ENCODE data around the gene BOLL.
"Not testable (repeated sequence)": the region's sequence is repeated elsewhere in the genome, so short reads cannot be mapped to it uniquely, and the experiment has no call there.

Gene BOLL

DNA sequence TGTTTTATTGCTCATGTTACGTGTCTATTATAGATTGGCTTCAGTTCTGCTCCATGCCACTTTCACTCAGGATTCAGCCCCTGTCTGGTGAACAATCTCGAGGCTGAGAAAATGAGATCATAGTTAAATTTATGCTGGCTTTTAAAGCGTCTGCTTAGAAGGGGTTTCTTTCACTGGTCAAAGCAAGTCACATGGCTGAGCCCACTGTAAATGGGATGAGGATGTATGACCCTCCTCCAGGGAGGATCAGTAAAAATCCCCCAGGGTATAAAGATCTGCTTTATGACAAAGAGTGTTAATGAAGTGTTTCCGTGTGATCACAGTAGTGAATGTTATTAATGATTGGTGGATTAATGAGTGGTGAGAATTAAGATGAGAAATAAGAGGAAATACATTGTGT, 13.1 kb upstream of the BOLL start:
- DNase-seq (ENCODE audit: low read depth in 2 of 2), result no peak

DNA sequence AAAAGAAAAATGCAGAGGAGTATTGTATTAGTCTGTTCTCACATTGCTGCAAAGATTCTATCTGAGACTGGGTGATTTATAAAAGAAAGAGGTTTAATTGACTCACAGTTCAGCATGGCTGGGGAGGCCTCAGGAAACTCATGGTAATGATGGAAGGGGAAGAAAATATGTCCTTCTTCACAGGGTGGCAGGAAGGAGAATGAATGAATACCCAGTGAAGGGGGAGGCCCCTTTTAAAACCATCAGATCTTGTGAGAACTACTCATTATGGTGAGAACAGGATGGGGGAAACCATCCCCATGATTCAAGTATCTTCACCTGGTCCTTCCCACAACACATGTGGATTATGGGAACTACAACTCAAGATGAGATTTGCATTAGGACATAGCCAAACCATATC, 10.2 kb upstream of the BOLL start:
- DNase-seq (ENCODE audit: low read depth in 2 of 2), result no peak

DNA sequence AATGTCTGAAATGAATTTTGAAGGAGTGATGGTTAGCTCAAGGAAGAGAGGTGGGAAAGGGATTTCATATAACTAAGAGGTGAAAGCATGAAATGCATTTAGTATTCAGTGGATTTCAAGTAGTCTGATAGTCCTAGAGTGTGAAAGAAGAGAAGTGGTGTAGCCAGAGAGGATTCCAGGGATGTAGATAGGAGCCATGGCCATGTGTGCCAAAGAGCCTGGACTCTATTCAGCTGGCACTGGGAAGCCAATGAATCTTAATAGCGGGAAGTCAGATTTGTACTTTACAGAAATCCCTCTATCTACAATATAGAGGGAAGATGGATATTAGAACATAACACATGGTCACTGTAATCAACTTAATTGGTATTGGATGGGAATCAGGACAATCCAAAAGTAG, 8.3 kb upstream of the BOLL start:
- DNase-seq (ENCODE audit: low read depth in 2 of 2), result no peak

DNA sequence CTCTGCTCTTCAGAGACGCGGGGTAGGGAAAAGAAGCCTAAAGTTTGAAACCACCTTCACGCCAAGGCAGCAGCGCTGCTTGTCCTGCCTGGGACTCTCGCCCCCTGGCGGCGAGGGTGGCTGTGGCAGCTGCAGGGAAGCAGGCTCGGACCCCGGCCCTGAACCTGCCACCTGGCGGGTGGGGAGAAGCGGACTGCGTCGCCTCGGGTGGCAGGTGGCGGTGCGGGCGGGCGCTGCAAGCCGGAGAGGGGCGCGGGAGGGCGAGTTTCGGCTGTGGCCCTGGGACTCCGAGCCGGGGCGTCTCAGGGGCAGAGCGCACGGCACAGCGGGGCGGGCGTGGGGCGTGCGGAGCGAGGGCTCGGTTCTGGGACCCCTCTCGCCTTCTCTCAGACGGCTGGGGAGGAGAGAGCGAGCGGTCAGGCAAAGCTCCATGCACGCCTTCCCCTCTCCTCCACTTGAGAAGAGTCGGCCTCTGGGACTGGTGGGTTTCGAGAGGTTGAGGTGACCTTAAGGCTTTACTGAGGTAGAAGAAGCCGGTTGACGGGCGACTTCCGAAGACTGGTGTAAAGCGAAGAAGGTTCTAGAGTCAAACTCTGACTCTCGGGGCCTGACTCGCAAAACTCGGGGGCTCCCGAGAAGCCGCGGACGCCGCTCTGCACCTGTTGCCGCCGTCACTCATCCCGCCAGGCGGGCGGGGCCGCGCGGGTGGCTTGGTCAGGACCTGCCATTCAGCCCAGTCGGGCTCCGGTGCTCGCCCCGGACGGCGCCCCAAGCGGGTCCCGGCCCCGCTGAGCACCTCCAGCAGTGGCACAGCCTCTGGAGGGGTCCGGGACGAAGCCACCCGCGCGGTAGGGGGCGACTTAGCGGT, 1.1 kb upstream of the BOLL start:
- peak; percentile 59 to 63 for DNase-seq (ENCODE audit: low read depth in 2 of 2)

DNA sequence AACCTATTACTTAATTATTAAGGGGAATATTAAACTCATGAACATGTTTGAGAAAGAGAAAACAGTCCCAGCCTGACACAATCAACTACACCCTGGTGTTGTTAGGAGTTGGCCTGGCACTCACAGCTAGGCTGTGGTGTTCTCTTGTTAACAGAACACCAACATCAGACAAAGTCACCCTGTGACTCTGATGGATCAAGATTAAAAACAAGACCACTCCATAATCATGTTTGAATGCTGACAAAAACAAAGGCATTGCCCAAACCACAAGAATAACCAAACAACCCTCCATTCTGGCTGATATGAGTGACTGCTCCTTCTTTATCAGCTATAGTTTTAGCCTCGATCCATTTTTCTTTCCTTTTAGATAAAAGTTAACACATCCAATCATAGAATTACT, 3.0 kb downstream of the BOLL start:
- no peak for DNase-seq (ENCODE audit: low read depth in 2 of 2)

DNA sequence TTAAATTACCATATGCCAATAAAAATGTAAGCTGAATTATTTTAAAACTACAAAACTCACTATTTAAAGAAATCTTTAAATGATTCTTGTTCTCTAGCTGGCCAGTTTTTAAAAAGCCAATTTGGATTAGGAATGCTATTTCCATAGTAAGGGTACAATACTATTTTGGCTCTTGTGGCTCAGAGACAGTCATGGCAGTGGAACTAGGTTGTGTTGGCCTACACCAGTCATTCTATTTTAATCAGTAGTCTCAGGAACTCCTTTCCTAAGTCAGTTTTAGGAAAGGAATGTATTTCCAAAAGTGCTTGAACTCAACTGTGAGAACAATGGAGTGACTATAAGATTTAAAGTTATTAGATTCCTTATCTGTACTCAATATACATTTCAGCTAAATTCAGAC, 5.9 kb downstream of the BOLL start:
- DNase-seq (ENCODE audit: low read depth in 2 of 2), result no peak

DNA sequence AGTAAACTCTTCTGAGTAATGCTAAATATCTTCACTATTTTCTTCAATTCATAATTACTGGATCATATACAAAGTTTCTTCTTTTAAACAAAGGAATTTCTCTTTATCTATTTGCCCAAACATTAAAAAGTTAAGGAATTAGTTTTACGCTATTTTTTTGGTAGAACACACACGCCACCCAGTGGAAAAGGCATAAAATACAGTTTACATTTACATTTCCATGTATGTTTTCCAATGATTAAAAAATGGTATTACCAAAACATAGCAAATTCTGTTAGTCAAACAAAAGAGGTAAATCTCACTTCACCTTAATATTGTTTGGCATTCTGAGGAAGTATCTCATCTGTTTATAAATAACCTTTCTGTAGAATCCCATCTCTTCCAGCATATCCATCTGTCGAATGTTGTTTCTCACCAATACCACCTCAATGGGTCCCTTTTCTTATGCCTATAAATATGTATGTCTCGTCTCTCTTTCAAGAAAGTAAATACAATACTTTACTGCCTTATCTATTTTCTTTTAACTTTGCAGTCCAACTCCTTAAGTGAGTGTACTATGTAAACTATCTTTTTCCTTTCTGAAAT, 7.2 kb downstream of the BOLL start:
- DNase-seq (ENCODE audit: low read depth in 2 of 2), result no peak

DNA sequence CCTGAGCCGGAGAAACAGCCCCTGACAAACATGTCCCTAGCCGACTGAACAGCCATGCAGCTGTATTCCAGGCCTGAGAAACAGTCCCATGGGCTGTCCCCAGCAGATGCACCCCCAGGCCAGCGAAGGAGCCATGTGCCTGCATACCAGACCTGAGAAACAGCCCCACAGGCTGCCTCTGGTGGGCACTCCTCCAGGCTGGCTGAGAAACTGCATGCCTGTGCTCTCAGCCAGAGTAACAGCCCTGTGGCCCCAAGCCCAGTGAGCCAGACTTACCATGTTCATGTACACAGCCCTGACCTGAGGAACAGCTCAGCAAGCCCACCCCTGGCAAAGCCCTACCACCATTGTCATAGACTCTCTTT, 24.8 kb downstream of the BOLL start:
- no peak for DNase-seq (ENCODE audit: low read depth in 2 of 2)

DNA sequence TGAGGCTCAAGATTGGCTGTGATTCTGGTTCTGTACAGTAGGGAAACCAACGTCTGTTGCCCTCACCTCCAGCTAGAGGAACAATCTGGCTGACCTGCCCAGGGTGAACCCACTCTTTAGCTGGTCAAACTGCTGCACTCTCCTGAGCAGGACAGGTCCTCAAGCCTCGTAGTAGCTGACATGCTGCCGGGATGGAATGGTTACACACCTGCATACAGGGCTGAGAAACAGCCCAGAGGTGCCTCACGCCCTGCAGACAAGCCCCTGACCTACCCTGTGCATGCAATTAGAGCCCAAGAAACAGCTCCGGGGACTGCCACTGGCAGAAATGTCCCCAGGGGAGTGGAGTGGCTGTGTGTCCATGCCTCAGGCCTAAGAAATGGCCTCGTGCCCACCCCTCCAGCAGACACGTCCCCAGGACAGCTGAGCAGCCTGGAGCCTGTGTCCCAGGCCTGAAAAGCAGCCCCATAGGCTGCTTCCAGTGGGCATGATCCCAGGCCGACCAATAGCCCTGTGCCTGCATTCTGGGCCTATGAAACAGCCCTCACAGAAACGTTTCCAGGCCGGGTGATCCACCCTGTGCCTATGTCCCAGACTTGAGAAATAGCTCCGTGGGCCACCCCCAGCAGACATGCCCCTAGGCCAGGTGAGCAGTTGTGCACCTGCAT, 25.4 kb downstream of the BOLL start:
- no peak for DNase-seq (ENCODE audit: low read depth in 2 of 2)

DNA sequence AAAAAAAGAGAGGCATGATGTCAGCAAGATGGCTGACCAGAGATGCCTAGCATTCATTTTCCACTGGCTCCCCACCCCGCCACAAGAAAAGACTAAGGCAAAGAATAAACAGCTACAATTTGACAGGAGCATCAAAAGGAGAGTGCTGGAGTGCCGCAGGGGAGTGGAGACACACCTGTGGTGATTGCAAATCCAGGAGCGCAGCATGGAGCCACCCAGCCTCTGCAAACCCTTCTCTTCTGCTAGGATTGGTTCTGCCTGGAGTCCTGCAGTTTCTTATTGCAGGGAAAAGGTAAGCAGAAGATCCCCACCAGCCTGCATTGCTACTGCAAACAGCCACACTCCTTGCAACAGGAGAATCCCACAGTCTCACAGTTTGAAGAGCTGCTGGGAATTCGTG, 26.1 kb downstream of the BOLL start:
- no peak for DNase-seq (ENCODE audit: low read depth in 2 of 2)

DNA sequence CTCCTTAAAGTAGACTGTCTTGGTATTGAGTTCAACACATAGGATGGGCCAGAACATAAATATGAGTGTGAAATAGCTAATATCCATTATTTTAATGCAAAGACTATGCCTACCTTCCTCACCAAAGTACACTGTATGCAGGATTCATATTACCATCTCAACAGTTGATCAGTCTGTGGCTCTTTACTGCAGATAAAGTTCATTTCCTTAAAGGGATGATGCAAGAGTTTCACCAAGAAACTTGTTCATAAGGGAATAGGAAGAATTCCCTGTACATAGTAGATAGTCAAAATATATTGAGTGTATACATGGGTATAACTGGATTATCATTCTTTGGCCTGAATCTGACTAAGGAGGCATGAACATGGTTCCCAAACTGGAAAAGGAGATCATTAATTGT, 44.9 kb downstream of the BOLL start:
- DNase-seq (ENCODE audit: low read depth in 2 of 2), result no peak

DNA sequence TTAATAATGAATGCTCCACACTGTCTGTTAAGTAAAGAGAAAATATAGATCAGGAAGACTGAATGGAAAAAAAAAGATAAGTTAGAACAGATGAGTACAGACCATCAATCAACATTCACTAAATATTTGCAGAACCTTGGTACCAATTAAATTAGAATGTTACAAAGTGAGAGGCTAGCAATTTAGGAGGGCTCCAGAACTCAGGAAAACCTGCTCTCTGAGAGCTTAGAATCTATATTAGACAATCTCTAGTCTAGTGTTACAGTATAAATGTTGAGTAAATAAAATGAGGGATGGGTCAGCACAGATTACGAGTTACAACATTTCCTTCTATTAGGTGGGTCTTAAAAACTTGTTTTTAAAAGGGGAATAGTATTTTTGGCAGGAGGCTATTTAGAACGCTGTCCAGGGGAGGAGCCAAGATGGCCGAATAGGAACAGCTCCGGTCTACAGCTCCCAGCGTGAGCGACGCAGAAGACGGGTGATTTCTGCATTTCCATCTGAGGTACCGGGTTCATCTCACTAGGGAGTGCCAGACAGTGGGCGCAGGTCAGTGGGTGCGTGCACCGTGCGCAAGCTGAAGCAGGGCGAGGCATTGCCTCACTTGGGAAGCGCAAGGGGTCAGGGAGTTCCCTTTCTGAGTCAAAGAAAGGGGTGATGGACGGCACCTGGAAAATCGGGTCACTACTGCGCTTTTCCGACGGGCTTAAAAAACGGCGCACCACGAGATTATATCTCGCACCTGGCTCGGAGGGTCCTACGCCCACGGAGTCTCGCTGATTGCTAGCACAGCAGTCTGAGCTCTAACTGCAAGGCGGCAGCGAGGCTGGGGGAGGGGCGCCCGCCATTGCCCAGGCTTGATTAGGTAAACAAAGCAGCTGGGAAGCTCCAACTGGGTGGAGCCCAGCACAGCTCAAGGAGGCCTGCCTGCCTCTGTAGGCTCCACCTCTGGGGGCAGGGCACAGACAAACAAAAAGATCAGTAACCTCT, 56.3 kb downstream of the BOLL start:
- DNase-seq (ENCODE audit: low read depth in 2 of 2), result not testable (repeated sequence)

DNA sequence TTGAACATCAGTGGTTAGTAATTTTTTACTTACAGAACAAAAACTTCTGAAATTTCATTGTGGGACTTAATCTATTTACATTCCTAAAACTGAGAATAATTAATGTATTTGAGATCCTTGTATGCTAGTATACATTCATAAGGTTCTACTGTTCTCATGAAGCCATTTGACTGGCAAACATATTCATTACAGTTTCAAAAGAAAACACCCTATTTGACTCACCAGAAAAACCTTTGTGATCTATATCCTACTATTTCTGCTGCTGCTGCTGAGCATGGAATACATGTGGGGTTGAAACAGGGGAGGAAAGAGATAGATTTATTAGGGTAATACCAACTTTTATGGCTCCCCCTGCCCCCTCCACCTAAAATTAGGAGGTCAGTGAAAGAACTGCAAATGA, 58.1 kb downstream of the BOLL start:
- DNase-seq (ENCODE audit: low read depth in 2 of 2), result no peak

DNA sequence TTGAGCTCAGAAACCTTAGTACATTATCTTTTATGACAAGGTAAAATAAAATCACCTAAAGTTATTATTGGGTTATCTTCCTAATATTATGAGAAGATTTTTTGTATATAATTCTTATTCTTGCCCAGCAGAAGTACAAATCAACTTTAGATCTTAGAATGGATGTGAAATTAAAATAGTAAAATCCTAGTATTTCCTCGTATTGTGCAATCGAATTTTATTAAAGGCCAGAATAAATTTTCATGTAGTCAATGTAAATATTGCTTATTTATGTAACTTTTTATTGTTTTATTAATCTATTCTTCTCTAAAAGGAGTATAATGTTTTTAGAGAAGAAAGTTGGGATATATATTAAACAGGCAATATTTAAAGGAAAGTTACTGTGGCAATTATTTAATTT, 67.3 kb downstream of the BOLL start:
- no peak for DNase-seq (ENCODE audit: low read depth in 2 of 2)

DNA sequence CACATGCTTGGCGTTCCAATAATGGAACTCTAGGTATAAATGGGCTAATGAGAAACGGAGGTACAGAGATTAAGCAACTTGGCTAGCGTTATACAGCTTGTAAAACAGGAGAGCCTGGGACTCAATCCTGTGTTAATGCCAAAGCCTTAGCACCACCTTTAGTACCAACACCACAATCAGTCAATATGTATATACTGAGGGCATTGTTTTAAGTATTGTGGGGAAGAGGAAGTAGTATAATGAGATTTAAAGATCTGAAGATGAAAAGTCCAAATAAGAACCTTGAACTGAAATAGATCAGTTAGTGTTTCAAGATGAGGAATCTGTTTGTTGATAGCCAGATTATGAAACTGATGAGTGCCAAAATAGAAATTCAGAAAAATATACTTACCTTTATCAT, 71.8 kb downstream of the BOLL start:
- no peak for DNase-seq (ENCODE audit: low read depth in 2 of 2)

DNA sequence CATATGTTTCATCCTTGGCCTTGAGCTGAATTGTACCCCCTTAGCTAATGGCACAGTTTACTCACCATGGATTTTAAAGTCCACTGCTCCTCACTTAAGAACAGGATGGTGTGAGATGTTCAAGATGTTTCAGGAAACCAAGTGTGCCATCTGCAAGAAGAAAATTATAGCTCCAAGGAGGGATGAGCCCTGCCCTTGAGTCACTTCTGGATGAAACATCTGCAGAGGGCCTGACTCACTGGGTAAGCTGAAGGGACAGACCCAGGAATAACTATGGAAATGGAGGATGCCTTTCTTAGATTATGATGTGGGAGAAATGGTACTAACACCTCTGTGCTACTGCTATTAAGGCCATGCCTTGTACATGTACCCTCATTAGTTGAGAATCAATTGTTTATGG, 73.5 kb downstream of the BOLL start:
- DNase-seq (ENCODE audit: low read depth in 2 of 2), result no peak

DNA sequence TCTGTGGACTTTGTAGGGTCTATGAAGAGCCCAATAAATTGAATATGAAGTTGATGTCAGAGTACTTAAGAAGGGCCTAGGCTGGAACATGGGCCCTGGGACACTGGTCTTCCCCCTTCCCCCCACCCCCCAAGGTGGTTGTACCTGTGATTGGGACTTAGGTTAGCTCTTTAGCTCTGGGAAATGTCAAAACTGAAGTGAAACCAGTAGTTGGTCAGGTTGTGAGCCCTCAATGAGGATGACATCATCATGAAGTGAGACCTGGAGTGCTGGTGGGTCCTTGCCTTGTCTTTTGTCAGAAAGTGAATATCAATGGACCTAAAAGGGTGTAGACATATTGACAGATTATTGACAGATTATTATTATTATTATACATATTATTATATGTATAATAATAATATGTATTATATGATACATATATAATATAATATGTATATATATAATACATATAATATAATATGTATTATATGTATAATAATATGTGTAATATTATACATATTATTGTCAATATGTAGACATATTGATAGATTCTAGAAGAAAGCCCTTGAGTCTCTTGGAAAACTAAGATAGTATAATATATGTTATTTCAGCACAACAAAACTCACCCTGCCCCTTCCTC, 74.6 kb downstream of the BOLL start:
- peak in 1 of 2 donors; percentile 18 for DNase-seq (ENCODE audit: low read depth in 2 of 2)

DNA sequence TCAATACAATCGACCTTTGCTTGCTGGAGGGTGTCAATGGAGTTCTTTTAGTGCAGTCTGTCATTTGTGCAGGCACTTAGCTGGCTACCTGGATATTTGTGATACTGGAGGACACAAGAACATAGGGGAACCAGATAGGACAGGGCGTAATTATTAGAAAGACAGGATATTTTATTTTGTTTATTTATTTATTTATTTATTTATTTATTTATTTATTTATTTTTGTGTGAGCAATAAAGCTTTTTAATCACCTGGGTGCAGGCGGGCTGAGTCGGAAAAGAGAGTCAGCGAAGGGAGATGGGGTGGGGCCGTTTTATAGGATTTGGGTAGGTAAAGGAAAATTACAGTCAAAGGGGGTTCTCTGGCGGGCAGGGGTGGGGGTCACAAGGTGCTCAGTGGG, 76.0 kb downstream of the BOLL start:
- not testable (repeated sequence) for DNase-seq (ENCODE audit: low read depth in 2 of 2)

DNA sequence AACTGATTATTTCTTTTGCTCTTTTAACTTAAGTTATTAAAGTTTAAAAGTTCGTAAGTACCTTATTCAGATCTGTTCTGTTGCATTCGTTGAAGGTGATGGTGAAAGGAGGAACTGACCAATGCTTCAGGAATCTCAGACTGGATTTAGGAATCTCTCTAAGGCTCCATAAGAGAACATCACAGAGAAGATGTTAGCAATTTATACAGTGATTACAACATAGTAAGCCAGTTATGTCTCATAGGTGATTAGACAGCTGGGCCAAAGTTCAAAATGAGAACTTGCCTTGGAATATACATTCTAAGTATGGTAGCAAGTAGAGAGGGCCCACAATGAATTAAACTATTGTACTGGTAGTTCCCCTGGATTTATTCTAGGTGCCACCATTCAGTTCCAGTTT, 76.8 kb downstream of the BOLL start:
- no peak for DNase-seq (ENCODE audit: low read depth in 2 of 2)

DNA sequence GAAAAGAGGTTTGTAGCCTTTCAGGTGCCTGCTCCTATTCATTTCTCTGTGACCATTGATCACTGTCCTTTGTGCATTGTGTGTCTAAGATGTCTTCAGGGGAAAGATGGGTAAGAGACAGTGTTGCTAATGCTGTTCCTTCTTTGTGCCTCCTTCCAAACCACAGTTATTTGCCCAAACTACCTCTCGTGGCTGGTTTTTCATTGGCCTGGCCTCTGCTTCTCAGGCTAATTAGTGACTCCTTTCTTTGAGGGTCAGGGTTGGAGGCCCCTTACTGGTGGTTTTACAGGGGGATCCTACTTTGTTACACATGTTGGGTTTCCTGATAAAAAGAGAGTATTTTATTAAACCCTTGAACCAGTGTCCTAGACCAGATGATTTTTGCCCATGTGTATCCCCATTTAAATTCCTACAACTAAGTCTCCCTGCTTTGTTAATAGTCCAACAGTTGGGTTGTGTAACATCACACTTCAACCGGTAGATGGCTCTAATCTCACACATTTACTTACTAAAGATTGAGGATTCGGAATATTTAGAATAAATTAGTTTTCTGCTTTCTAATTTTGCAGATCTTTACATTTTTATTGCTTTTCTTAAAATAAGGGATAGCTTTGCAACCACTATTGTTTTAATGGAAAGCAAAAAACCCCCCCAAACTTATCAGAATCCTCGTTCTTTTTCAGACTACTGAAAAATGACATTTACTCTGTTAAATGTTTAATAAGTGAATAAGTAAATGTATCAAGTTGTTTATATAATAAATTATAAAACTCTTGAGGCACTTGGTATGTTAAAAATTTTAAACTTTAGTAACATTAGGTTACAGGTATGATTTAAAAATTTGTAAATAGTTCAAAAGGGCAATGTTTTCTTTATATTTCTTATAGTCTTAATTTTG, 77.6 kb downstream of the BOLL start:
- no peak for DNase-seq (ENCODE audit: low read depth in 2 of 2)

DNA sequence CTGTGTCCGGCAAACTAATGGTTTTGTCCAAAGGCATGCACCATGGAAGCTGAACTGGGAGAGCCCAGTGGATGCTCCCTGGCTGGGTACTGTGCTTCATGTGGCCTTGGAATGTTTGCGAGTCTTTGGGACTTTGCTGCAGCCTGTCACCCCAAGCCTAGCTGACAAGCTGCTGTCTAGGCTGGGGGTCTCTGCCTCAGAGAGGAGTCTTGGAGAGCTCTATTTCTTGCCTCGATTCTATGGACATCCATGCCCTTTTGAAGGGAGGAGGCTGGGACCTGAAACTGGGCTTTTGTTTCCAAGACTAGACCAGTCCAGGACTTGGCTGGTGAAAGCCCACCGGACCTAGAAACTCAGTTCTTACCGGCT, 78.3 kb downstream of the BOLL start:
- no peak for DNase-seq (ENCODE audit: low read depth in 2 of 2)
